ENCODE results near the gene CGGBP1.

DNA sequence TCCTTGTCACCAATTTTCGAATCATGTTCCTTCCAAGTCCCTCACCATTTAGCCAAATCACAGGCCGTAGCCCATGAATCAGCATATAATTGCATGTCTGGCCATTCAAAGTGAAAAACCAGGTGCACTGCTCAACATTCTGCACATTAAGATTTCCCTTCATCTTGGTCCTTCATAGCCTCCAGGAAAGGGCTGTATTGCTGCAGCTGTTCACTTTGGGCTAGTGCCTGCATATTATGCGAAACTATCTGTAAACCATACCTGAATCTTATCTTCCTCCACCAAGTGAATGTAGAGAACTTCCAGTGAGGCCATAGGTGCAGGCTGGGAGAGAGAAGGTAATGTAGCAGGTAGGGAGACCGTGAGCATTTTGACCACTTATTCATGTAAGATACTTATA lies 18.3 kb downstream of the CGGBP1 start:
- TF ChIP-seq, protein P1, sequence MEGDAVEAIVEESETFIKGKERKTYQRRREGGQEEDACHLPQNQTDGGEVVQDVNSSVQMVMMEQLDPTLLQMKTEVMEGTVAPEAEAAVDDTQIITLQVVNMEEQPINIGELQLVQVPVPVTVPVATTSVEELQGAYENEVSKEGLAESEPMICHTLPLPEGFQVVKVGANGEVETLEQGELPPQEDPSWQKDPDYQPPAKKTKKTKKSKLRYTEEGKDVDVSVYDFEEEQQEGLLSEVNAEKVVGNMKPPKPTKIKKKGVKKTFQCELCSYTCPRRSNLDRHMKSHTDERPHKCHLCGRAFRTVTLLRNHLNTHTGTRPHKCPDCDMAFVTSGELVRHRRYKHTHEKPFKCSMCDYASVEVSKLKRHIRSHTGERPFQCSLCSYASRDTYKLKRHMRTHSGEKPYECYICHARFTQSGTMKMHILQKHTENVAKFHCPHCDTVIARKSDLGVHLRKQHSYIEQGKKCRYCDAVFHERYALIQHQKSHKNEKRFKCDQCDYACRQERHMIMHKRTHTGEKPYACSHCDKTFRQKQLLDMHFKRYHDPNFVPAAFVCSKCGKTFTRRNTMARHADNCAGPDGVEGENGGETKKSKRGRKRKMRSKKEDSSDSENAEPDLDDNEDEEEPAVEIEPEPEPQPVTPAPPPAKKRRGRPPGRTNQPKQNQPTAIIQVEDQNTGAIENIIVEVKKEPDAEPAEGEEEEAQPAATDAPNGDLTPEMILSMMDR (IDR thresholded peaks at IDR 0.05; ENCODE audit: borderline replicate concordance, extremely low read depth, low read length, poor library complexity, severe bottlenecking): no peak
- TF ChIP-seq EZH2 (IDR thresholded peaks at IDR 0.05; ENCODE audit: borderline replicate concordance, low read depth, low read length, severe bottlenecking): no peak

All from DND-41 (cell line).